AG04449 (cell line): Measurements from ENCODE around the gene SEC31B.

ENCODE experiments used
- CTCF ChIA-PET: fragments of 350-600 bp; formaldehyde crosslinking; extraction: SDS; loops from one replicate; lab custom pipeline; 2021; ENCODE audit warnings: antibody characterized with exemption; lab: Yijun Ruan, JAX
- POLR2A ChIA-PET: fragments of 400-600, 350-600 bp; formaldehyde crosslinking; extraction: SDS; loops from one replicate; lab custom pipeline; 2020; ENCODE audit warnings: antibody characterized with exemption, inconsistent platforms; lab: Yijun Ruan, JAX
- DNase-seq: peaks from one replicate; pipeline ENCODE4 v3.0.0-alpha.2; 2010; ENCODE audit warnings: low read depth, low spot score
- H3K4me3 ChIP-seq: 2 replicates; pipeline ENCODE4 v1.5.1; 2011; ENCODE audit warnings: low read depth, mild to moderate bottlenecking, control low read depth, low read length
- CTCF ChIP-seq: IDR thresholded peaks from one replicate; pipeline ENCODE4 v1.5.1; 2011; ENCODE audit warnings: mild to moderate bottlenecking, moderate library complexity, low read length, control low read depth, inconsistent platforms; ENCODE audit not compliant: insufficient read depth; ENCODE audit errors: missing control alignments

The SEC31B gene

GRCh38 chr10:100482181-100482833, 37.4 kb downstream of the SEC31B start:
- POLR2A ChIA-PET = interaction anchor here (0.7 to 1.4 kb wide), 2 partner anchors 22 to 36 kb away, joined by 3 to 4 read pairs; no protein-coding TSS in a partner anchor
- CTCF ChIA-PET = interaction anchor here (0.7 to 11.6 kb wide), 25 partner anchors 9 to 400 kb away, joined by 3 to 422 read pairs (median 5); partner anchors contain the start of genes HIF1AN and NDUFB8
- TF ChIP-seq CTCF = peak; percentile 87
- no peak for DNase-seq
- peak overlapping the region; percentile 53 for H3K4me3 ChIP-seq

GRCh38 chr10:100481462-100482081, 38.1 kb downstream of the SEC31B start:
- no peak for DNase-seq
- H3K4me3 ChIP-seq = peak overlapping the region; percentile 53
- ChIA-PET POLR2A (no interaction called here), CTCF (interaction anchor here (0.5 to 11.6 kb wide), 16 partner anchors 9 to 397 kb away, joined by 3 to 422 read pairs (median 8); partner anchors contain the start of gene HIF1AN)
- no peak for TF ChIP-seq CTCF

- H3K4me3 ChIP-seq = no peak overlapping the region
- no peak for DNase-seq
- ChIA-PET POLR2A (interaction anchor here (0.5 to 0.6 kb wide), 2 partner anchors 16 to 295 kb away, joined by 3 to 4 read pairs; no protein-coding TSS in a partner anchor), CTCF (interaction anchor here (1.2 to 11.6 kb wide), 4 partner anchors 12 to 46 kb away, joined by 3 to 422 read pairs (median 45); partner anchors contain the start of gene WNT8B)
- TF ChIP-seq CTCF = no peak
Measured at GRCh38 chr10:100480002-100480401, 39.7 kb downstream of the SEC31B start.

GRCh38 chr10:100479037-100479436, 40.6 kb downstream of the SEC31B start:
- TF ChIP-seq CTCF = no peak

GRCh38 chr10:100477970-100478369, 41.7 kb downstream of the SEC31B start:
- no peak for TF ChIP-seq CTCF
- ChIA-PET POLR2A (no interaction called here), CTCF (interaction anchor here (11.6 kb wide), 1 partner anchor 26 kb away, joined by 422 read pairs; no protein-coding TSS in a partner anchor)
- DNase-seq = no peak
- H3K4me3 ChIP-seq = no peak overlapping the region

More at GRCh38 chr10:100479037-100479436, 40.6 kb downstream of the SEC31B start:
- no peak overlapping the region for H3K4me3 ChIP-seq
- ChIA-PET POLR2A (no interaction called here), CTCF (interaction anchor here (1.2 to 11.6 kb wide), 2 partner anchors 25 to 45 kb away, joined by 5 to 422 read pairs; no protein-coding TSS in a partner anchor)
- no peak for DNase-seq

- CTCF ChIA-PET = interaction anchor here (0.8 to 6.2 kb wide), 4 partner anchors 13 to 38 kb away, joined by 3 to 85 read pairs (median 18); no protein-coding TSS in a partner anchor
- no peak for TF ChIP-seq CTCF
- POLR2A ChIA-PET = no interaction called here
- H3K4me3 ChIP-seq = no peak overlapping the region
- DNase-seq = no peak
Measured at GRCh38 chr10:100470367-100470766, 49.3 kb downstream of the SEC31B start.
